Cardiac muscle cell (in vitro differentiated cells and primary cell): ENCODE measurements around the gene CYP1A2. TPM values are rescaled to one million over a fixed set of nuclear protein-coding genes. Genes with fewer than 3 reads are reported as not detected.

Source experiments
- DNase-seq, 2 donors: peaks; one replicate each; pipeline versions ENCODE4 v3.0.0 to v3.0.0-alpha.2; 2010 to 2017; ENCODE audit warnings: low read depth in 1 of 2, low spot score in 1 of 2
- H3K27ac ChIP-seq: fragments of 200-600 bp; sonication (generic); 2 replicates; pipeline ENCODE4 v1.5.1; 2016
- H3K27me3 ChIP-seq: fragments of 200-600 bp; sonication (generic); 2 replicates; pipeline ENCODE4 v1.6.0; 2016; ENCODE audit warnings: control low read depth
- H3K36me3 ChIP-seq: fragments of 200-600 bp; sonication (generic); 2 replicates; pipeline ENCODE4 v1.5.1; 2016; ENCODE audit warnings: control low read depth
- H3K4me1 ChIP-seq: fragments of 200-600 bp; sonication (generic); 2 replicates; pipeline ENCODE4 v1.8.1; 2017; ENCODE audit warnings: low read depth, mild to moderate bottlenecking, mixed run types
- H3K4me3 ChIP-seq: fragments of 200-600 bp; sonication (generic); 2 replicates; pipeline ENCODE4 v1.5.1; 2016; ENCODE audit warnings: mild to moderate bottlenecking
- H3K9me3 ChIP-seq: fragments of 200-600 bp; sonication (generic); 2 replicates; pipeline ENCODE4 v1.5.1; 2017; ENCODE audit warnings: low read depth, mild to moderate bottlenecking, control low read depth
- CTCF ChIP-seq: IDR thresholded peaks from 2 replicates; pipeline ENCODE4 v1.5.1; 2012; ENCODE audit warnings: low read depth, mild to moderate bottlenecking, low read length
- polyA plus RNA-seq: library from polyadenylated mRNA; unstranded; fragments of >200 nt; fragmentation: Nextera tagmentation; extraction: Ambion mirVana; gene quantifications from 2 replicates; pipeline ENCODE4 v1.2.1, GENCODE V29; 2016
- total RNA-seq: library from RNA; depleted of rRNA; stranded (reverse); fragments of >200 nt; gene quantifications from 2 replicates; pipeline ENCODE4 v1.2.3, GENCODE V29; 2016

Gene CYP1A2
- total and polyA plus RNA-seq, 2 experiments from 2014 or later = not detected

DNA sequence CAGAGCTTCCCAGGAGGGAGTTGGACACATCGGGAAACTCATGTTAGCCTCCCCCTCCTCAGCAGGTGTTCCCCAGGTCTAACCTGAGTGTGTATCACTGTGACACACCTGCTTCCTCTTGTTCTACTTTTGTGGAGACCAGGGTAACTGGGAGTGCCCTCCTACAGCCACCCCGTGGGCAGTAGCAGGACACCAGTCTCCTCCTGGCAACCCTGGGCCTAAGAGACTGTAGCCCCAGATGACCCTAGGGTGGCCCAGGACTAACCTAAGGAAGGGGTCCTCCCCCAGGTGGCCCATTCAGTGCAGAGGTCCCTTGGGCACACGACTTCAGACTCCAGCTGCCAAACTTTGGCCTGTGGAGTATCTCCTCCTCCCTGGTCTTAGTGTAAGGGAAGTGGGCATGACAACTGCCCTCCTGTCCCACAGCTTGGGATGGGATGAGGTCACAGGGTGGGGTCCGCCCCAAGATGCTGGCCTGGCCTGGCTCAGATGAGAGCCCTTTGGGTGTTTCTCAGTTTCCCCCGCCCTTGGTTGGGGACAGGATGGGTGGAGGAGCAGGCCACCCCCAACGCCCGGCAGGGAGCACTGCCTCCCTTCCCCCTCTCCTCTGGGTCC is 38.0 kb downstream of the CYP1A2 start:
- no peak overlapping the region for H3K27ac ChIP-seq
- no peak for DNase-seq
- TF ChIP-seq CTCF = no peak
- no peak overlapping the region for H3K4me3 ChIP-seq
- H3K36me3 ChIP-seq = no peaks in the 10 kb centered on the region
- peaks cover 40% of the 10 kb centered on the region for H3K4me1 ChIP-seq
- no peaks in the 10 kb centered on the region for H3K27me3 ChIP-seq
- H3K9me3 ChIP-seq = no peaks in the 10 kb centered on the region

- no peak overlapping the region for H3K4me3 ChIP-seq
- H3K27me3 ChIP-seq = no peaks in the 10 kb centered on the region
- no peaks in the 10 kb centered on the region for H3K9me3 ChIP-seq
- peaks cover 40% of the 10 kb centered on the region for H3K4me1 ChIP-seq
- DNase-seq = peak; percentile 58 to 76
- peak; percentile 83 for TF ChIP-seq CTCF
- no peaks in the 10 kb centered on the region for H3K36me3 ChIP-seq
- H3K27ac ChIP-seq = no peak overlapping the region
Measured at GRCh38 chr15:74787251-74788041, 38.8 kb downstream of the CYP1A2 start.

DNA sequence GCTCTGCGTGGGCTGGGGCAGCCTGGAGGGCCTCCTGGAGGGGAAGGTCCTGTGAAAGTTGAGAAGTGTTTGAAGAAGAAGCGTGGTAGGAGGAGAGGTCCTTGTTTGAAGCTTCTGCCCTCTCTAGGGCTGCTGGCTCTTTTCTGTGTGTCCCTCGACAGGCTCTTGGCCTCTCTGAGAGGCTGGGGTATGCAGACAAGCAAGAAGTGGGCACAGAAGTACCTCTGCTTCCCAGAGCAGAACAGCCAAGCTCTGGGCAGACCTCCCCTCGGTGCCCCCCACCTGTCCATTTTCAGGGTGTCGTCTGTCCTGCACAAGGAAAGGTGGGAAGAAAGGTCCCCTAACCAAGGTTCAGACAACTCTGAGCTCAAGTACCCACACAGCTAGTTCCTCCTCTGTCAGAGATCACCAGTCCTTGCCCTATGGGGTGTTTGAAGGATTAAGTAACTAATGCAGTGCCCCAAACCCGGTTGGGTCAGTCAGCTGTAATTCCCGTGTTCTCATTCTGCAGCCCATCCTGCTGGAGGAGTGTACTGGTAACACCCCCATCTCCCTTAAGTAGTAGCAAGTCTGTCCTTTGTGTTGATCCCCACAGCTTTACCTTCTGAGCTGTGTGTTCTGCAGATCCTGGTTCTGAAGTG is 39.5 kb downstream of the CYP1A2 start:
- DNase-seq = no peak
- Histone ChIP-seq H3K36me3 (no peaks in the 10 kb centered on the region), H3K4me3 (no peak overlapping the region), H3K9me3 (no peaks in the 10 kb centered on the region), H3K4me1 (peaks cover 38% of the 10 kb centered on the region), H3K27me3 (no peaks in the 10 kb centered on the region), H3K27ac (no peak overlapping the region)
- no peak for TF ChIP-seq CTCF

DNA sequence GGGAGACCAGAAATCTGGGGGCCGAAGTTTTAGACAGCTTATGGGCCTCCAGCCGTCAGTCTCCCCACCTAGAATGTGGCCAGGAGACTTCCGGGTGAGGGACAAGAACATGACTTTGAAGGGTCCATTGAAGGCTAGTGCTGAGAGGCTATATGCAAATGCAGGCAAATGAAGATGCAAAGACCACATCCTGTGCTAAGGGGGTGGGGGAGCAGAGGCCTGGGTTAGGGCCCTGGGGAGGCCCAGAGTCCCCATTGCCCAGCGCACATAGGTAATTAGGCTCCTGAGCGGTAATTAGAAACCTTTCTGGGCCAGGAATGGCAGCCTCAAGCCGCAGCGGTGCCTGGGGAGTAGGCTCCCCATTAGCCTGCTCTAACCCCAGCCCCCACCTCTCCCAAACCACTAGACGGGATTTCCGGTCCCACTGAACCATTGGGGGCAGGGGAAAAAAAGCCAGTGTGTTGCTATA is 40.1 kb downstream of the CYP1A2 start:
- no peaks in the 10 kb centered on the region for H3K36me3 ChIP-seq
- no peak for TF ChIP-seq CTCF
- no peaks in the 10 kb centered on the region for H3K27me3 ChIP-seq
- no peak for DNase-seq
- no peak overlapping the region for H3K4me3 ChIP-seq
- H3K27ac ChIP-seq = no peak overlapping the region
- no peaks in the 10 kb centered on the region for H3K9me3 ChIP-seq
- peaks cover 33% of the 10 kb centered on the region for H3K4me1 ChIP-seq

- no peaks in the 10 kb centered on the region for H3K36me3 ChIP-seq
- no peak for TF ChIP-seq CTCF
- H3K27ac ChIP-seq = peak overlapping the region; percentile 85
- H3K4me3 ChIP-seq = no peak overlapping the region
- H3K4me1 ChIP-seq = peaks cover 33% of the 10 kb centered on the region
- DNase-seq = no peak
- H3K9me3 ChIP-seq = no peaks in the 10 kb centered on the region
- no peaks in the 10 kb centered on the region for H3K27me3 ChIP-seq
Measured at GRCh38 chr15:74789171-74789631, 40.6 kb downstream of the CYP1A2 start.
